ENCODE results near the gene HDGF.
A peak's percentile ranks its signal among the peaks of the same experiment; 100 is the strongest.

HDGF gene

DNA sequence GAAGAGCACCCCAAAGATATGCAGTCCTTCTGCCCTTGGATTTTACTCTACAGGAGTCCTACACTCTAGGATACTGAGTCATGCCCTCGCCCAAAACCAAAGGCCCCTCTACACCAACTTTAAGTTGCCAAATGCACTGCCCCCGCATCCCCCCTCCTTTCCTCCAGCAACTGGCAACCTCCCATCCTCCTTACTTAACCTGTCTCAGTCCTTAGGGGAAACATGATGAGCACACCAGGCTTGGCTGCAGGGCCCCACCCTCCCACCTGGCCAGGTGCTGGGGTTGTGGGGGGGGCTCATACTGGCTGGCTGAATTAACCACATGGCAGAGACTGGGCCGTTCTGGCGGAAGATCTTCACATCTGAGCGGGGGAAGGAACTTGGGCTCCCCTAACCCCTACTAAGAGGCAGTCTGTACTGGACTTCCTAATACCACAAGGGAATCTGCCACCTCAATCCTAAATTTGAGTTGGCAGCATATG, 1.2 kb downstream of the HDGF start:
- Histone ChIP-seq H3K27ac (ENCODE audit: low read depth, low read length) (peak overlapping the region; percentile 98), H3K4me1 (ENCODE audit: insufficient read depth, low read length) (peaks cover 49% of the 10 kb centered on the region), H3K9ac (ENCODE audit: low read length) (peak overlapping the region; percentile 93), H3K27me3 (ENCODE audit: control insufficient read depth in 1 of 2, insufficient read depth in 2 of 2, low read length in 2 of 2) (no peaks in the 10 kb centered on the region), H3K4me3 (ENCODE audit: low read depth in 1 of 2, low read length in 2 of 2) (peak overlapping the region; percentile 90 to 96), H3K9me3 (ENCODE audit: low read length) (no peaks in the 10 kb centered on the region), H3K36me3 (ENCODE audit: insufficient read depth, low read length) (peaks cover under 1% of the 10 kb centered on the region)

DNA sequence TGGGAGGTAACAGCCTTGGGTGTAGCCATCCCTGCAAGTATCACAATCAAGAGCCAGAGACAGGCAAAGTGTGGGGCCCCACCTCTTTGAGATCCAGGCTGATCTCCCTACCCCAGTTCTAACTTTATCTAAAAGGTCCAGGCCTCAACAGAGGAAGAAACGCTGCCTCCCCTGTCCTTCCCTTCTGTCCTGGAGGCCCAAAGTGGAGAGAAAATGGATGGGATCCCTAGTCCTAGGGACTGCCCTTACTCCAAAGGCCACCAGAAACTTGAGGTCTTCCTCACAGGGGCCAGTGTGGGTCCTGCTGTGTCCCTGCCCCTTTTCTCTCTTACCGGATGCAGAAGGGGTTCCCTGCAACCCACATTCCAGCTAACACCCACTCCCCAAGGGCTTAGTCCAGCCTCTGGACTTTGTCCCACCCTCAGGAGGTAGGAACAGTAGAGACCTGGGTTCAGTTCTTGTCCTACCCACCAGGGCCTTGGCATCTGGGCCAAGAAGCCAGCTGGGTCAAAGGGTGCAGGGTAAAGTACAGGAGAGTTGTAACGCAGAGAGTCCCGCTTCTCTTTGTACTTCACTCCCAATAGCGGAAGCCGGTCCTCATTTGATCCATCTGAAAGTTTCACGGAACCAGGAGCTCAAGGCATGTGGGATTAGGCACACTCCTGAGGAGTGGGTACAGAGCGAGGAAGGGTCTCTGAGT, 1.9 kb downstream of the HDGF start:
- peak overlapping the region; percentile 98 for H3K27ac ChIP-seq (ENCODE audit: low read depth, low read length)
- H3K9me3 ChIP-seq (ENCODE audit: low read length), result no peaks in the 10 kb centered on the region
- H3K4me3 ChIP-seq (ENCODE audit: low read depth in 1 of 2, low read length in 2 of 2), result peak overlapping the region; percentile 43 to 90
- H3K27me3 ChIP-seq (ENCODE audit: control insufficient read depth in 1 of 2, insufficient read depth in 2 of 2, low read length in 2 of 2), result no peaks in the 10 kb centered on the region
- H3K4me1 ChIP-seq (ENCODE audit: insufficient read depth, low read length), result peaks cover 50% of the 10 kb centered on the region
- H3K36me3 ChIP-seq (ENCODE audit: insufficient read depth, low read length), result peaks cover 7% of the 10 kb centered on the region
- peak overlapping the region; percentile 93 for H3K9ac ChIP-seq (ENCODE audit: low read length)

DNA sequence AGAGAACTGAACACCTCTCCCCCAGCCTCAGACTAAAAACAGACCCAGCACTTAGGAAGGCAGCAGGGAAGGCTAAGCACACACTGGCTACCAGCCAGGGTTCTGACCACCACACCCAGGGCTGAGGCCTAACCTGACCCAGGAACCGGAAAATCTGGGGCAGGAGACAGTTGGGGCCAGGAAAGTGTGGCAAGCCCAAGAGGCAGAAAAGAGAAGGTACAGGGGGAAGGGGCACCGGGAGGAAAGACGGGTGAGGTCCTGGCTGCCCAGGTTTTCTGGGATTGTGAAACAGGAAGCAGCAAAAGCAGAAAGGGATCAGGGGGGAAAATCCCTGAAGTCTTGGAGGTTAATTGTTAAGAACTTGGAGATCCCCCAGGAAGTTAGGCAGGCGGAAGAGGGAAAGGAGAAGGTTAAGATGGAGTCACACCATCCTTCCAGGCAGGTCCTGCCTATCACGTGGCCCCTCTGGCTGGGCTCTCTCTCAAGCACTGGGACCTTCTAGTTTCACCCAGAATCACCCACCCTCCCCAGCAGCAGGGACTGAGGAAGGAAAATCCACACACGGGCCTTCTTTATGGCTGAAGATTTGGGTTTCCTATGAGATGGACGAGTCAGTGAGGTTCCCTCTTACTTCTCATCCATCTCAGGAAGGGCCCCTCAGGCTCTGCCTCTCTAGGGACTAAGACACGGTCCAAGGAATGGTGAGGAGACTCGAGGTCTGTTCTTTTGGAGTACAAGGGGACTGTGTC, 2.6 kb downstream of the HDGF start:
- Histone ChIP-seq H3K27me3 (ENCODE audit: control insufficient read depth in 1 of 2, insufficient read depth in 2 of 2, low read length in 2 of 2) (no peaks in the 10 kb centered on the region), H3K9ac (ENCODE audit: low read length) (peak overlapping the region; percentile 93), H3K4me3 (ENCODE audit: low read depth in 1 of 2, low read length in 2 of 2) (peak overlapping the region; percentile 43 to 90), H3K9me3 (ENCODE audit: low read length) (no peaks in the 10 kb centered on the region), H3K27ac (ENCODE audit: low read depth, low read length) (peak overlapping the region; percentile 98), H3K36me3 (ENCODE audit: insufficient read depth, low read length) (peaks cover 13% of the 10 kb centered on the region), H3K4me1 (ENCODE audit: insufficient read depth, low read length) (peaks cover 50% of the 10 kb centered on the region)

DNA sequence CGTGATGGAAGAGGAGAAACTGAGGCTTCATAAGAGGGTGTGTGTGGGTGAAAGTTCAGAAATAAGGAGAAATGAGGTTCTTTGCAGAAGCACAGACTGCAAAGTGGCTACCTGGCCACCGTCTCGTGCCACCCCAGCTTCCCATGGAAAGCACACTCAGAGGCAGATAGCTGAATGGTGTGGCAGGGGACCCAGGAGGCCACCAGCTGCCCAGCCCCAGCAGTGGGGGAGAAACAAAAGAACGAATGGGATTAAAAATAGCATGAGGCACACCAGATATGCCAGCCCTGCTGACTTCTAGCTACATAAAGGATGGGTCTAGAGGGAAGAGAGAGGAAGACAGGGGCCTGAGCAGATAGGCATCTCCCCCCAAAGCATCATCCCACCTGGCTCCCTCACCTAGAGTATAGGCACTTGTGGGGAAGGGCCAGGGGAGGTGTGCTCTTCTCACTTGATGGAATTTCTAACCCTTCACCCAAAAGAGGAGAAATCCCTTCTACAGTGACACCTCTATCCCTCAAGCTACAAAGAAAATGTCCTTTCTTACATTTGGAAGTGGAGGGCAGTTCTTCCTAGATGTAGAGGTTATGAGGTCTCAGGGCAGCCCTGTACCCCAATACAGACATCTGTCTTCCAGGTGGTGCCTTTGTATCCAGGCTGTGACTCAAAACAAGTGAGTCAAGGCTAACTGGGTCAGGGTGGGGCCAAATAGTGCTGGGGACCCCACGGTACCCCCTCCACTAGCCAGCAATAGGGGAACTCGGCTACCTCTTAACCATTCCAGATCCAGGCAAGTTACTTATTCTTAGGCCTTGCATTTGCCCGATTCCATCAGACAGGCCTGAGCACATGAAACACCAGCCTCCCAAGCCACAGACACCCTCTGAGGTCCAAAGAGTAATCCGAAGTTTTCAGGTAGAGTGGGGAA, 3.5 kb downstream of the HDGF start:
- H3K9me3 ChIP-seq (ENCODE audit: low read length), result no peaks in the 10 kb centered on the region
- peak overlapping the region; percentile 33 to 90 for H3K4me3 ChIP-seq (ENCODE audit: low read depth in 1 of 2, low read length in 2 of 2)
- peak overlapping the region; percentile 93 for H3K9ac ChIP-seq (ENCODE audit: low read length)
- peak overlapping the region; percentile 98 for H3K27ac ChIP-seq (ENCODE audit: low read depth, low read length)
- no peaks in the 10 kb centered on the region for H3K27me3 ChIP-seq (ENCODE audit: control insufficient read depth in 1 of 2, insufficient read depth in 2 of 2, low read length in 2 of 2)
- H3K4me1 ChIP-seq (ENCODE audit: insufficient read depth, low read length), result peaks cover 46% of the 10 kb centered on the region
- peaks cover 21% of the 10 kb centered on the region for H3K36me3 ChIP-seq (ENCODE audit: insufficient read depth, low read length)

DNA sequence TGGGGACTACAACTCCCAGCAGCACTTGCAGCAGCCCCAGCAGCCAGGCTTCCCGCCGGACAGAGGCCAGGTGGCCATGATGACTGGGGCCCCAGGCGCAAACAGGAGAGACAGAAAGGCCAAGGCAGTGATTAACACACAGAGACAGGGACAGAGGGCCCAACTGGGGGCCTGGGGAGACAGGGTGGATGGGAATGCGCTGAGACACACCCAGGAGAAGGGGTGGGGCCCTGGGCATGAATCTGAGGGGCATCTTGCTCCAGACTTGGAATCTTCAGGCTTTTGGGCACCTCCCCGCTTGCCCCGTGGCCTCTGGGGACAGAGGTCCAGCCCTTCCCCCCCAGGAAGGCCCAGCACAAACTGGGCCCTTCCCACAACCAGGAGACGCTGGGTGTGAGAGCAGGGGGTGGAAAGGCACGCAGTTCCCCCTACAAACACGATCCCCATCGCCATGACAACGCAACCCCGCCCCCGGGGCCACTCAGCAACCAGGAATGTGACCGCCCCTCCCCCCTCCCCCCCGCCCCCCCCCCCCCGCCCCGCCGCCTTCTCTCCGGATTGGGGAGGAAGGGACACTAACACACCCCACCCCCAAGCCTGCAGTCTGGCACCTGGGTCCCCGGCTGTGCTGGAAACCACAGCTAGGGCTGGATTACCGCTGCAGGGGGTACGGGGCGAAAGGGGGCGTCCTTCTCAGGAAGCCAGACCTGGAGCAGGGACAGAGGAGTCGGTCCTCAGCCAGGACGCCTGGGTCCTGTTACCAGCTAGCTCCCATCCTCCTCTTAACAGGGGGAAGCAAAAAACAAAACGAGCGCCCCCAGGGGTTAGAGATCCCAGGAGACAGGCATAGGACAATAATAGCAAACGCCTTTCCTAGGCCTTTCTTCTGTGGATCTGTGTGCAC, 4.5 kb downstream of the HDGF start:
- Histone ChIP-seq H3K9me3 (ENCODE audit: low read length) (no peaks in the 10 kb centered on the region), H3K36me3 (ENCODE audit: insufficient read depth, low read length) (peaks cover 31% of the 10 kb centered on the region), H3K9ac (ENCODE audit: low read length) (peak overlapping the region; percentile 93), H3K27me3 (ENCODE audit: control insufficient read depth in 1 of 2, insufficient read depth in 2 of 2, low read length in 2 of 2) (no peaks in the 10 kb centered on the region), H3K4me1 (ENCODE audit: insufficient read depth, low read length) (peaks cover 39% of the 10 kb centered on the region), H3K27ac (ENCODE audit: low read depth, low read length) (peak overlapping the region; percentile 98), H3K4me3 (ENCODE audit: low read depth in 1 of 2, low read length in 2 of 2) (peak overlapping the region; percentile 59 to 90)

DNA sequence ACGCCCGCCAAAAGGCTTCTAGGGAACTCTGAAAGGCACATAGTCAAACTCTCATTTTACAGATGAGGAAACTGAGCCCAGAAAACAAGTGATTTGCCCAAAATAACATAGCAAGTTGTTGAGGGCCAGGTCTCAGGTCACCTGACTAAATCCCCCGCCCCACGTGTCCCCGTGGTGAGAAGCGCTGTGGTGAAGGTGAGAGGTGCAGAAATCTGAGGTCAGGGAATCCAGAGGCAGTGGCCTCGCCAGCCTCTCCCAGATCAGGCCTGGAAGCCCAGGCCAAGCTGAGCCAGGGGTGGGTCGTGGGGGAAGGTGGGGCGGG, 5.1 kb downstream of the HDGF start:
- Histone ChIP-seq H3K9me3 (ENCODE audit: low read length) (no peaks in the 10 kb centered on the region), H3K27me3 (ENCODE audit: control insufficient read depth in 1 of 2, insufficient read depth in 2 of 2, low read length in 2 of 2) (no peaks in the 10 kb centered on the region), H3K9ac (ENCODE audit: low read length) (peak overlapping the region; percentile 54), H3K27ac (ENCODE audit: low read depth, low read length) (peak overlapping the region; percentile 98), H3K4me3 (ENCODE audit: low read depth in 1 of 2, low read length in 2 of 2) (peak overlapping the region; percentile 59 to 88), H3K4me1 (ENCODE audit: insufficient read depth, low read length) (peaks cover 44% of the 10 kb centered on the region), H3K36me3 (ENCODE audit: insufficient read depth, low read length) (peaks cover 34% of the 10 kb centered on the region)

DNA sequence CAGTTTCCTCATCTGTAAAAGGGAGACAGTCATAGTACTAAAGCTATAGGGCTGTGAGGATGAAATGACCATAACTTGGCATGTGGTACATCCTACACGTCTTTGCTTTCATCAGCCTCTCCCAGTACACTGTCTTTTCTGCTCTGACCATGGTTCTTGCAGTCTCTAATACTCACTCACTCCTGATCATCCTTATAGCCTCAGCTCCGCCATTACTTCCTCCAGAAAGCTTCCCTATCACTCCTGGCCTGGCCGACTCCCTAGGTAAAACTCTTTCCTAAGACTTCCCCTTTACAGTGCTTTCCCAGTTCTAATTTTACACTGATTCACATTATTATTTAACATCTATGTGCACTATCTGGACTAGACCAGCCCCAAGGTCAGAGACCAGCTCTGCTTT, 5.6 kb downstream of the HDGF start:
- Histone ChIP-seq H3K36me3 (ENCODE audit: insufficient read depth, low read length) (peaks cover 34% of the 10 kb centered on the region), H3K4me1 (ENCODE audit: insufficient read depth, low read length) (peaks cover 45% of the 10 kb centered on the region), H3K4me3 (ENCODE audit: low read depth in 1 of 2, low read length in 2 of 2) (peak overlapping the region in 1 of 2 donors; percentile 88), H3K27ac (ENCODE audit: low read depth, low read length) (peak overlapping the region; percentile 98), H3K27me3 (ENCODE audit: control insufficient read depth in 1 of 2, insufficient read depth in 2 of 2, low read length in 2 of 2) (no peaks in the 10 kb centered on the region), H3K9ac (ENCODE audit: low read length) (peak overlapping the region; percentile 54), H3K9me3 (ENCODE audit: low read length) (no peaks in the 10 kb centered on the region)

DNA sequence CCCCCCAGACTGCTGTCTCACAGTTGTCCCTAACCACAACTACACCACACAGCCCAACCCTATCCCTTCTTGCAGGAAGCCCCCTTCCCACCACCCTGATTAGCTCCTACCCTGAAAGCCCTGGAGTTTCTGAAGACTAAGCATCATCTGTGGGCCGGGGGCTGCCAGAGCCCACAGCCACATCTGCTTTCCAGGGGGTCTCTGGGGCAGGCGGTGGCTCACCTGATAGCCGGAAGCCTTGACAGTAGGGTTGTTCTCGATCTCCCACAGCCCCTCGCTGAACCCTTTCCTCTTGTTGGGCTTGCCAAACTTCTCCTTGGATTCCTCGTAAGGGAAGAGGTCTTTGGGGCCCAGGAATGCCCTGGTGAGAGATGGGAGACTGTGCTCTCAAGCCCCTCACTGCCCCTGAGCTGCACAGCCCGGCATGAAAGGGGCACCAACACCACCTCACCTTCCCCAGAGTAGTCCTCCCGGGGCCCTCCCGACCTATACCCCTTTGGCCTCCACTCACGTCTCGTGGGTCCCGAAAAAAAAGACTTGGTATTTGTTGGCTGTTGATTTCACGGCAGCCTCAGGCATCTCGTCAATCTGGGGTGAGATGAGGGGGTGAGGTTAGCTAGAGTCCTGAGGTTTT, 6.6 kb downstream of the HDGF start:
- peaks cover 34% of the 10 kb centered on the region for H3K36me3 ChIP-seq (ENCODE audit: insufficient read depth, low read length)
- H3K27me3 ChIP-seq (ENCODE audit: control insufficient read depth in 1 of 2, insufficient read depth in 2 of 2, low read length in 2 of 2), result no peaks in the 10 kb centered on the region
- H3K4me1 ChIP-seq (ENCODE audit: insufficient read depth, low read length), result peaks cover 52% of the 10 kb centered on the region
- H3K9ac ChIP-seq (ENCODE audit: low read length), result no peak overlapping the region
- H3K27ac ChIP-seq (ENCODE audit: low read depth, low read length), result peak overlapping the region; percentile 16
- no peaks in the 10 kb centered on the region for H3K9me3 ChIP-seq (ENCODE audit: low read length)
- no peak overlapping the region for H3K4me3 ChIP-seq (ENCODE audit: low read depth in 1 of 2, low read length in 2 of 2)

DNA sequence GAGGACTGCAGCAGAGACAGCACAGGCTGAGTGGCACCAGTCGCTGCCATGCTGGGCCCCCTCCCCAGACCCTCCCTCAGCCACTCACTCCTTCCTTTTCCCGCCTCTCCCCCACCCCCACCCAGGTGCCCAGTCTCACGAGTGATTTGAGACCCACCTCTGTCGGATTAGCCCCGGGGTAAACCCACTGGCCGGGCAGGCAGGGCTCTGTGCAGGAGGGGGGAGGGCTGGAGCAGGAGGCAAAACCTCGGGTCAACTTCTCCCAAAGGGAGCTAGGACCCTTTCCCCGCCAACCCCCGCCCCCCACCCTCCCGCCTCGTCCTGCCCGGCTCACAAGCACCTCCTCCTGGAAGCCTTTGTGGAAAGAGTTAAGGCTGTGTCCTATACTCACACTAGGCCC, 7.1 kb downstream of the HDGF start:
- no peaks in the 10 kb centered on the region for H3K27me3 ChIP-seq (ENCODE audit: control insufficient read depth in 1 of 2, insufficient read depth in 2 of 2, low read length in 2 of 2)
- H3K9ac ChIP-seq (ENCODE audit: low read length), result no peak overlapping the region
- no peaks in the 10 kb centered on the region for H3K9me3 ChIP-seq (ENCODE audit: low read length)
- no peak overlapping the region for H3K4me3 ChIP-seq (ENCODE audit: low read depth in 1 of 2, low read length in 2 of 2)
- no peak overlapping the region for H3K27ac ChIP-seq (ENCODE audit: low read depth, low read length)
- peaks cover 50% of the 10 kb centered on the region for H3K4me1 ChIP-seq (ENCODE audit: insufficient read depth, low read length)
- H3K36me3 ChIP-seq (ENCODE audit: insufficient read depth, low read length), result peaks cover 34% of the 10 kb centered on the region
